SHP77 treated with DMSO at 0.1 percent for 48 hours (cell line): ENCODE data around the gene KIAA1671.

Source experiments
- DNase-seq: peaks from one replicate; lab custom pipeline; 2025; lab: John Stamatoyannopoulos, UW

The KIAA1671 gene

GRCh38 chr22:24952837-24953383, 394 bp downstream of the KIAA1671 start:
- peak; percentile 35 for DNase-seq

- DNase-seq, result no peak
Observed at GRCh38 chr22:24953384-24954113, 1.0 kb downstream of the KIAA1671 start.

GRCh38 chr22:24954114-24954463, 1.6 kb downstream of the KIAA1671 start:
- DNase-seq, result no peak

- DNase-seq, result no peak
Observed at GRCh38 chr22:24954856-24955255, 2.3 kb downstream of the KIAA1671 start.

GRCh38 chr22:24957043-24957442, 4.5 kb downstream of the KIAA1671 start:
- DNase-seq, result no peak

GRCh38 chr22:24961217-24961844, 8.8 kb downstream of the KIAA1671 start:
- DNase-seq, result no peak

- DNase-seq, result no peak
Observed at GRCh38 chr22:24962094-24962493, 9.6 kb downstream of the KIAA1671 start.

GRCh38 chr22:24962835-24963234, 10.3 kb downstream of the KIAA1671 start:
- DNase-seq, result no peak

GRCh38 chr22:24964441-24964840, 11.9 kb downstream of the KIAA1671 start:
- DNase-seq, result no peak

- DNase-seq, result no peak
Observed at GRCh38 chr22:24965822-24966626, 13.5 kb downstream of the KIAA1671 start.

GRCh38 chr22:24968066-24968561, 15.6 kb downstream of the KIAA1671 start:
- no peak for DNase-seq

GRCh38 chr22:24969560-24970301, 17.2 kb downstream of the KIAA1671 start:
- DNase-seq, result no peak

- no peak for DNase-seq
Observed at GRCh38 chr22:24972369-24972768, 19.9 kb downstream of the KIAA1671 start.

GRCh38 chr22:24973872-24974271, 21.4 kb downstream of the KIAA1671 start:
- no peak for DNase-seq

GRCh38 chr22:24975125-24975640, 22.7 kb downstream of the KIAA1671 start:
- DNase-seq, result no peak

- DNase-seq, result no peak
Observed at GRCh38 chr22:24975813-24976341, 23.4 kb downstream of the KIAA1671 start.

- DNase-seq, result no peak
Observed at GRCh38 chr22:24976442-24977218, 24.1 kb downstream of the KIAA1671 start.

GRCh38 chr22:24977370-24978221, 25.1 kb downstream of the KIAA1671 start:
- no peak for DNase-seq

GRCh38 chr22:24978308-24978707, 25.8 kb downstream of the KIAA1671 start:
- DNase-seq, result no peak

- no peak for DNase-seq
Observed at GRCh38 chr22:24981066-24981465, 28.6 kb downstream of the KIAA1671 start.
